PC-3 (cell line): Measurements from ENCODE around the gene HYAL2.

Experiments
- EZH2phosphoT487 ChIP-seq: fragments of 300-600 bp; sonication (generic); IDR thresholded peaks from 2 replicates; pipeline ENCODE4 v1.6.1; 2018; ENCODE audit warnings: mild to moderate bottlenecking, antibody characterized with exemption, low read length, borderline replicate concordance
- TF ChIP-seq, protein P1 (sequence below): fragments of 300-600 bp; sonication (generic); conservative IDR thresholded peaks from 2 replicates; pipeline ENCODE4 v1.5.1; 2017; ENCODE audit warnings: antibody characterized with exemption, low read depth, mild to moderate bottlenecking, low read length

DNA sequence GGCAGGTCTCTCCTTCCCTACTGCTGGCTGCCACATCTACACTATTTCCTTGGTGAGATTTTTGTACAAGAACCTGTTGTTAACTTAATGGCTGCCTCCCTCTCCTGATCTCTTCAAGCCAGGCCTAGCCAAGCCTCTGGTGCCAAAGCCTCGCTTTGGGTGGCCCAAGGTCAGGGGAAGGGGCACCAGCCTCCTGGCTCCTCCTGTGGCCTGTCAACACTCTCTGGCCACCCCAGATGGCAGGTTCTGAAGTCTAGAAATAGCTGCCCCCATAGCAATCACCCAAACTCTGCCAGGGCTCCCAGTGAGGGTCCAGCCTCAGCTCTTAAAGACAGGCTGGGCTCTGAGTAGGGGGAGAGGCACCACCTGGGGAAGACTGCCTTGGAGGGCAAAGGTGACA, 35.3 kb downstream of the HYAL2 start:
- TF ChIP-seq, protein P1, sequence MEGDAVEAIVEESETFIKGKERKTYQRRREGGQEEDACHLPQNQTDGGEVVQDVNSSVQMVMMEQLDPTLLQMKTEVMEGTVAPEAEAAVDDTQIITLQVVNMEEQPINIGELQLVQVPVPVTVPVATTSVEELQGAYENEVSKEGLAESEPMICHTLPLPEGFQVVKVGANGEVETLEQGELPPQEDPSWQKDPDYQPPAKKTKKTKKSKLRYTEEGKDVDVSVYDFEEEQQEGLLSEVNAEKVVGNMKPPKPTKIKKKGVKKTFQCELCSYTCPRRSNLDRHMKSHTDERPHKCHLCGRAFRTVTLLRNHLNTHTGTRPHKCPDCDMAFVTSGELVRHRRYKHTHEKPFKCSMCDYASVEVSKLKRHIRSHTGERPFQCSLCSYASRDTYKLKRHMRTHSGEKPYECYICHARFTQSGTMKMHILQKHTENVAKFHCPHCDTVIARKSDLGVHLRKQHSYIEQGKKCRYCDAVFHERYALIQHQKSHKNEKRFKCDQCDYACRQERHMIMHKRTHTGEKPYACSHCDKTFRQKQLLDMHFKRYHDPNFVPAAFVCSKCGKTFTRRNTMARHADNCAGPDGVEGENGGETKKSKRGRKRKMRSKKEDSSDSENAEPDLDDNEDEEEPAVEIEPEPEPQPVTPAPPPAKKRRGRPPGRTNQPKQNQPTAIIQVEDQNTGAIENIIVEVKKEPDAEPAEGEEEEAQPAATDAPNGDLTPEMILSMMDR: no peak
- TF ChIP-seq EZH2phosphoT487: no peak
